ENCODE measurements around the gene MAPK12. TPM values are rescaled to one million over a fixed set of nuclear protein-coding genes. Genes with fewer than 3 reads are reported as not detected.

Gene MAPK12
- total and polyA plus RNA-seq, 4 donors = 0.83 to 2.8 (median 1.9) TPM

DNA sequence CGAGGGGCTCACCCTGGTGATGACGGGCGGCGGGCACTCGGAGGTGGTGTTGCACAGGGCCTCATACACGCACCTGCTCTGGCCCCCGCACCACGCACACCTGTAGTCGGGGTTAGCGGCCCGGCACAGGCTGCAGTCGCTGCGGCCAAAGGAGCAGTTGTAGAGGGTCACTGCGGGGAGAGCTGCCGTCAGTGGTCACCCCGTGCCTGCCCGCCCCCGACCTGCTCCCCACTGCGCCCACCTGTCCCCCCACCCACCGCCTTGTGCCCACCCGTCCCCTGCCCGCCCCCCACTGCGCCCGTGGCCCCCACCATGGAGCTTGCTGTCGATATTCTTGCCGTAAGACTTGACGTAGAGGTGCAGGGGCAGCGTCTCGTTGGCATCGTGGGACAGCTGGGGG, 22.3 kb upstream of the MAPK12 start:
- H3K27me3 ChIP-seq (ENCODE audit: control insufficient read depth in 4 of 4, insufficient read depth in 4 of 4, low read length in 3 of 4) = no peaks in the 10 kb centered on the region
- TF ChIP-seq SP1 (IDR thresholded peaks at IDR 0.05) (no peak), HNF4A (conservative IDR thresholded peaks at IDR 0.05) (no peak), GABPA (IDR thresholded peaks at IDR 0.05 in 1 of 2, conservative IDR thresholded peaks at IDR 0.05 in 1 of 2) (no peak), FOXA2 (IDR thresholded peaks at IDR 0.05) (no peak), YY1 (IDR thresholded peaks at IDR 0.05) (no peak), FOXA1 (IDR thresholded peaks at IDR 0.05) (no peak)
- TF ChIP-seq, protein P1, sequence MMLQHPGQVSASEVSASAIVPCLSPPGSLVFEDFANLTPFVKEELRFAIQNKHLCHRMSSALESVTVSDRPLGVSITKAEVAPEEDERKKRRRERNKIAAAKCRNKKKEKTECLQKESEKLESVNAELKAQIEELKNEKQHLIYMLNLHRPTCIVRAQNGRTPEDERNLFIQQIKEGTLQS (IDR thresholded peaks at IDR 0.05) = no peak
- H3K4me3 ChIP-seq (ENCODE audit: low read depth in 1 of 3, low read length in 3 of 3) = no peak overlapping the region
- no peaks in the 10 kb centered on the region for H3K9me3 ChIP-seq (ENCODE audit: control insufficient read depth in 4 of 4, low read length in 3 of 4)
- H3K27ac ChIP-seq (ENCODE audit: low read depth in 1 of 2, low read length in 2 of 2) = no peak overlapping the region
- peaks cover 19 to 83% (median 38%) of the 10 kb centered on the region in 4 donors for H3K36me3 ChIP-seq (ENCODE audit: control insufficient read depth in 4 of 4, insufficient read depth in 3 of 4, low read depth in 1 of 4, low read length in 3 of 4)
- H3K4me1 ChIP-seq (ENCODE audit: control insufficient read depth in 4 of 4, insufficient read depth in 4 of 4, low read length in 3 of 4) = no peaks in the 10 kb centered on the region
- 95% methylated on average over 30 of the region's 30 CpGs for WGBS
- H3K9ac ChIP-seq (ENCODE audit: low read depth in 1 of 2, low read length in 2 of 2) = no peak overlapping the region
- no peak for DNase-seq (ENCODE audit: low spot score)

DNA sequence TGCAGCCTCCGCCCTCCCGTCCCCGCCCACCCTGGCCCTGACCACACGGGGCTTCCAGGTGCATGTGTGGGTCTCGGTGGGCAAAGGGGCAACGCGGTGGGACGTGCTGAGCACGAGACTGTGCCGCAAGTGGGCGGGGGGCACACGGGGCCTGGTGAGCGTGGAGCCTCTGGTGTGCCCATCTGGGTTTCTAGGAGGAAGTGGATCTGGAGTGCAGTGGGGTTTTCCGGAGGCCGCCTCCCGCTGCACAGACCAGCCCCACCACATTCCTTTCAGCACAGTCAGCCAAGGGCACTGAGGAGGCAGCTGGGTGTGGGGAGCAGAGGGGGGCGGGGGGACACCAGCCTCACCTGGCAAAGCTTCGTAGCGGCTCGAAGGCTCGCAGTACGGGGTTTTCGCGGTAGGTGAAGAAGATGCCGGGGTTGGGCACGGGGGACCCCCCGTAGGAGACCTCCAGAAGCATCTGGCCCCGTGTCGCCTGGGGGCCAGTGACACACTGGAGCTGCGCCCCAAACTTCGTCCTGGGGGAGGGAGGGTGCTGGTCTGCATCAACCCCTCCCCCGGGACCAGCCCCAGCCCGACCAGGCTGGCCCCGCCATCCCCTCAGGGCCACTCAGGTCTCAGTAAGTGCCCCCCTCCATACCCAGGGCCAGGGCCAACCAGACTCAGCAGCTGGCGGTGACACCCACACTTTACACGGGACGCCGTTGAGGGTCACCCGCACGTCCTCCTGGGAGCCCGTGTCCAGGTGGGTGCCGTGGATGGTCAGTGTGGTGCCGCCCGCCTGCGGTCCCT, 21.1 kb upstream of the MAPK12 start:
- H3K27ac ChIP-seq (ENCODE audit: low read depth in 1 of 2, low read length in 2 of 2) = no peak overlapping the region
- H3K4me1 ChIP-seq (ENCODE audit: control insufficient read depth in 4 of 4, insufficient read depth in 4 of 4, low read length in 3 of 4) = no peaks in the 10 kb centered on the region
- peaks cover 17 to 82% (median 39%) of the 10 kb centered on the region in 4 donors for H3K36me3 ChIP-seq (ENCODE audit: control insufficient read depth in 4 of 4, insufficient read depth in 3 of 4, low read depth in 1 of 4, low read length in 3 of 4)
- no peaks in the 10 kb centered on the region for H3K9me3 ChIP-seq (ENCODE audit: control insufficient read depth in 4 of 4, low read length in 3 of 4)
- DNase-seq (ENCODE audit: low spot score) = no peak
- TF ChIP-seq, protein P2, sequence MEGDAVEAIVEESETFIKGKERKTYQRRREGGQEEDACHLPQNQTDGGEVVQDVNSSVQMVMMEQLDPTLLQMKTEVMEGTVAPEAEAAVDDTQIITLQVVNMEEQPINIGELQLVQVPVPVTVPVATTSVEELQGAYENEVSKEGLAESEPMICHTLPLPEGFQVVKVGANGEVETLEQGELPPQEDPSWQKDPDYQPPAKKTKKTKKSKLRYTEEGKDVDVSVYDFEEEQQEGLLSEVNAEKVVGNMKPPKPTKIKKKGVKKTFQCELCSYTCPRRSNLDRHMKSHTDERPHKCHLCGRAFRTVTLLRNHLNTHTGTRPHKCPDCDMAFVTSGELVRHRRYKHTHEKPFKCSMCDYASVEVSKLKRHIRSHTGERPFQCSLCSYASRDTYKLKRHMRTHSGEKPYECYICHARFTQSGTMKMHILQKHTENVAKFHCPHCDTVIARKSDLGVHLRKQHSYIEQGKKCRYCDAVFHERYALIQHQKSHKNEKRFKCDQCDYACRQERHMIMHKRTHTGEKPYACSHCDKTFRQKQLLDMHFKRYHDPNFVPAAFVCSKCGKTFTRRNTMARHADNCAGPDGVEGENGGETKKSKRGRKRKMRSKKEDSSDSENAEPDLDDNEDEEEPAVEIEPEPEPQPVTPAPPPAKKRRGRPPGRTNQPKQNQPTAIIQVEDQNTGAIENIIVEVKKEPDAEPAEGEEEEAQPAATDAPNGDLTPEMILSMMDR (IDR thresholded peaks at IDR 0.05; ENCODE audit: low read depth, low read length, missing input control) = no peak
- no peak for TF ChIP-seq FOXA2 (IDR thresholded peaks at IDR 0.05)
- no peak for TF ChIP-seq EGR1 (IDR thresholded peaks at IDR 0.05; ENCODE audit: low read depth in 2 of 2)
- H3K4me3 ChIP-seq (ENCODE audit: low read depth in 1 of 3, low read length in 3 of 3) = no peak overlapping the region
- no peak overlapping the region for H3K9ac ChIP-seq (ENCODE audit: low read depth in 1 of 2, low read length in 2 of 2)
- no peaks in the 10 kb centered on the region for H3K27me3 ChIP-seq (ENCODE audit: control insufficient read depth in 4 of 4, insufficient read depth in 4 of 4, low read length in 3 of 4)
- 90% methylated on average over 45 of the region's 45 CpGs for WGBS

DNA sequence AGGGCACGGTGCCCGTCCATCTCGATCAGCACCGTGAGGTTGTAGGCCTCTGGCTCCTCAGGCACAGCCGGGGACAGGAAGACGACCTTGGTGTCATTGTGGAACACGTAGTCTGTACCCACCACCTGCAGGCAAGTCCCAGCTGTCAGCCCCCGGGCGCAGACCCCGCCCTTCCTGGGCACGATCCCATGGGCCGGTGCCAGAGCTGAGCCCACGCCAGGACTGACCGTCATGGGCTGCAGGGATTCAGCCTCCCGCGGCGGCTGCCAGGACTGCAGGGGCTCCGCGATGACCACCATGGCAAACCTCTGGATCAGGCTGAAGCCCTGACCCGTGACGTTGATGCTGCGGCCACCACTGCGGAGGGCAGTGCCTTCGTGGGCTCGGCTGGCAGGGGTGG, 20.5 kb upstream of the MAPK12 start:
- TF ChIP-seq HNF4A (conservative IDR thresholded peaks at IDR 0.05) = no peak
- TF ChIP-seq NR2F2 (IDR thresholded peaks at IDR 0.05) = no peak
- no peak for TF ChIP-seq FOXA1 (IDR thresholded peaks at IDR 0.05)
- TF ChIP-seq RXRA (IDR thresholded peaks at IDR 0.05) = no peak
- no peak overlapping the region for H3K9ac ChIP-seq (ENCODE audit: low read depth in 1 of 2, low read length in 2 of 2)
- peaks cover 18 to 82% (median 40%) of the 10 kb centered on the region in 4 donors for H3K36me3 ChIP-seq (ENCODE audit: control insufficient read depth in 4 of 4, insufficient read depth in 3 of 4, low read depth in 1 of 4, low read length in 3 of 4)
- no peak for DNase-seq (ENCODE audit: low spot score)
- H3K27me3 ChIP-seq (ENCODE audit: control insufficient read depth in 4 of 4, insufficient read depth in 4 of 4, low read length in 3 of 4) = no peaks in the 10 kb centered on the region
- no peaks in the 10 kb centered on the region for H3K9me3 ChIP-seq (ENCODE audit: control insufficient read depth in 4 of 4, low read length in 3 of 4)
- 82% methylated on average over 25 of the region's 25 CpGs for WGBS
- no peak overlapping the region for H3K4me3 ChIP-seq (ENCODE audit: low read depth in 1 of 3, low read length in 3 of 3)
- no peaks in the 10 kb centered on the region for H3K4me1 ChIP-seq (ENCODE audit: control insufficient read depth in 4 of 4, insufficient read depth in 4 of 4, low read length in 3 of 4)
- H3K27ac ChIP-seq (ENCODE audit: low read depth in 1 of 2, low read length in 2 of 2) = no peak overlapping the region

GRCh38 chr22:50281384-50281760, 19.9 kb upstream of the MAPK12 start:
- peaks cover 18 to 82% (median 41%) of the 10 kb centered on the region in 4 donors for H3K36me3 ChIP-seq (ENCODE audit: control insufficient read depth in 4 of 4, insufficient read depth in 3 of 4, low read depth in 1 of 4, low read length in 3 of 4)
- DNase-seq (ENCODE audit: low spot score) = no peak
- no peaks in the 10 kb centered on the region for H3K27me3 ChIP-seq (ENCODE audit: control insufficient read depth in 4 of 4, insufficient read depth in 4 of 4, low read length in 3 of 4)
- H3K9ac ChIP-seq (ENCODE audit: low read depth in 1 of 2, low read length in 2 of 2) = no peak overlapping the region
- no peaks in the 10 kb centered on the region for H3K4me1 ChIP-seq (ENCODE audit: control insufficient read depth in 4 of 4, insufficient read depth in 4 of 4, low read length in 3 of 4)
- H3K27ac ChIP-seq (ENCODE audit: low read depth in 1 of 2, low read length in 2 of 2) = no peak overlapping the region
- H3K9me3 ChIP-seq (ENCODE audit: control insufficient read depth in 4 of 4, low read length in 3 of 4) = no peaks in the 10 kb centered on the region
- H3K4me3 ChIP-seq (ENCODE audit: low read depth in 1 of 3, low read length in 3 of 3) = no peak overlapping the region
- 96% methylated on average over 36 of the region's 36 CpGs for WGBS
- TF ChIP-seq NR2F2 (IDR thresholded peaks at IDR 0.05) (no peak), TAF1 (conservative IDR thresholded peaks at IDR 0.05) (no peak), EGR1 (IDR thresholded peaks at IDR 0.05; ENCODE audit: low read depth in 2 of 2) (no peak), RXRA (IDR thresholded peaks at IDR 0.05) (no peak), FOXA2 (IDR thresholded peaks at IDR 0.05) (no peak), RAD21 (IDR thresholded peaks at IDR 0.05) (no peak), JUND (IDR thresholded peaks at IDR 0.05) (no peak), YY1 (IDR thresholded peaks at IDR 0.05) (no peak), REST (IDR thresholded peaks at IDR 0.05) (no peak), GABPA (IDR thresholded peaks at IDR 0.05 in 1 of 2, conservative IDR thresholded peaks at IDR 0.05 in 1 of 2) (no peak), HNF4G (IDR thresholded peaks at IDR 0.05) (no peak), SP1 (IDR thresholded peaks at IDR 0.05) (no peak)
- TF ChIP-seq, protein P3, sequence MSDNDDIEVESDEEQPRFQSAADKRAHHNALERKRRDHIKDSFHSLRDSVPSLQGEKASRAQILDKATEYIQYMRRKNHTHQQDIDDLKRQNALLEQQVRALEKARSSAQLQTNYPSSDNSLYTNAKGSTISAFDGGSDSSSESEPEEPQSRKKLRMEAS (IDR thresholded peaks at IDR 0.05) = no peak
- TF ChIP-seq, protein P1 (IDR thresholded peaks at IDR 0.05) = no peak

Data from liver (tissue), 9 donors.